ENCODE data around the gene CDH23. TPM values are rescaled to one million over a fixed set of nuclear protein-coding genes. Genes with fewer than 3 reads are reported as not detected.
A peak's percentile ranks its signal among the peaks of the same experiment; 100 is the strongest.
"Not testable (repeated sequence)": the region's sequence is repeated elsewhere in the genome, so short reads cannot be mapped to it uniquely, and the experiment has no call there.

Gene CDH23
- total and polyA plus RNA-seq, 2 donors (not counting 1 experiment from before 2014, with no cell fraction given) = 0.37 to 0.89 TPM

DNA sequence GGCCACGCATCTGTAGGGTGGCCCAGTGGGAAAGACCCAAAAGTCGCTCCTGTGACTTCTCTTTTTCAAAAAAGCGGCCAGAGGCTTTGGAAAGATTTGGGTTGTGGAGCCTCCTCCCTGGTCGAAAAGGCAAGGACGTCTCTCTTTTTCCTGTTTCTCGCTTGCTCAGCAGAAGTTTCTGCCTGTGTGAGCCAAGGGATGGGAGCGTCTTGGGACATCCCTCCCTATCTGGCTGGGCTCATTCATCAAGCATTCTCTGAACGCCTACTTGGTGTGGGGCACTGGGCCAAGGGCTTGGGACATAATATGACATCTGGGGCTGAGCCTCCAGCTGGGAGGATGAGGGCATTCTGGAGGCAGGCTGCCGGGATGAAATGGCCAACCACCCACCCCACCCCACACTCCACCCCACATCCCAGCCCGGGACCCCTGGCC lies 201.9 kb downstream of the CDH23 start:
- Histone ChIP-seq H3K27ac (ENCODE audit: low read length in 2 of 2) (no peak overlapping the region), H3K9ac (ENCODE audit: low read length) (no peak overlapping the region), H3K36me3 (replicated peaks in 1 of 2; ENCODE audit: control extremely low read depth in 1 of 2, control insufficient read depth in 1 of 2, extremely low read depth in 1 of 2, insufficient read depth in 2 of 2, low read length in 1 of 2) (no peaks in the 10 kb centered on the region), H3K27me3 (replicated peaks in 1 of 4; ENCODE audit: control extremely low read depth in 1 of 4, control insufficient read depth in 3 of 4, insufficient read depth in 4 of 4, low read length in 3 of 4) (no peaks in the 10 kb centered on the region), H3K4me3 (ENCODE audit: control extremely low read depth in 1 of 5, extremely low read depth in 1 of 5, insufficient read depth in 1 of 5, low read depth in 2 of 5, low read length in 4 of 5) (no peak overlapping the region), H3K79me2 (ENCODE audit: control insufficient read depth, insufficient read depth, low read length) (no peaks in the 10 kb centered on the region), H3K9me3 (ENCODE audit: control extremely low read depth in 1 of 3, control insufficient read depth in 2 of 3, insufficient read depth in 1 of 3, low read length in 2 of 3) (no peaks in the 10 kb centered on the region), H2AFZ (ENCODE audit: insufficient read depth, low read depth, low read length, poor library complexity, severe bottlenecking) (peak overlapping the region; percentile 62), H3K4me1 (ENCODE audit: control insufficient read depth in 2 of 2, insufficient read depth in 2 of 2, low read length in 2 of 2) (peaks cover 0 to 8% of the 10 kb centered on the region in 2 donors), H4K20me1 (ENCODE audit: control insufficient read depth, insufficient read depth, low read length, poor library complexity, severe bottlenecking) (no peaks in the 10 kb centered on the region), H3K4me2 (replicated peaks; ENCODE audit: low read depth, low read length, poor library complexity, severe bottlenecking) (no peak overlapping the region)
- ChIA-PET CTCF (interaction anchor here (1.0 to 1.5 kb wide), 5 partner anchors 9 to 28 kb away, joined by 3 to 10 read pairs (median 6); no protein-coding TSS in a partner anchor), POLR2A (no interaction called here)
- DNase-seq (no peak), ATAC-seq (ENCODE audit: low read depth) (no peak)
- no peak for TF ChIP-seq EZH2 (IDR thresholded peaks at IDR 0.05; ENCODE audit: borderline replicate concordance, insufficient read depth, low read depth, low read length, poor library complexity, severe bottlenecking)
- TF ChIP-seq, protein P1, sequence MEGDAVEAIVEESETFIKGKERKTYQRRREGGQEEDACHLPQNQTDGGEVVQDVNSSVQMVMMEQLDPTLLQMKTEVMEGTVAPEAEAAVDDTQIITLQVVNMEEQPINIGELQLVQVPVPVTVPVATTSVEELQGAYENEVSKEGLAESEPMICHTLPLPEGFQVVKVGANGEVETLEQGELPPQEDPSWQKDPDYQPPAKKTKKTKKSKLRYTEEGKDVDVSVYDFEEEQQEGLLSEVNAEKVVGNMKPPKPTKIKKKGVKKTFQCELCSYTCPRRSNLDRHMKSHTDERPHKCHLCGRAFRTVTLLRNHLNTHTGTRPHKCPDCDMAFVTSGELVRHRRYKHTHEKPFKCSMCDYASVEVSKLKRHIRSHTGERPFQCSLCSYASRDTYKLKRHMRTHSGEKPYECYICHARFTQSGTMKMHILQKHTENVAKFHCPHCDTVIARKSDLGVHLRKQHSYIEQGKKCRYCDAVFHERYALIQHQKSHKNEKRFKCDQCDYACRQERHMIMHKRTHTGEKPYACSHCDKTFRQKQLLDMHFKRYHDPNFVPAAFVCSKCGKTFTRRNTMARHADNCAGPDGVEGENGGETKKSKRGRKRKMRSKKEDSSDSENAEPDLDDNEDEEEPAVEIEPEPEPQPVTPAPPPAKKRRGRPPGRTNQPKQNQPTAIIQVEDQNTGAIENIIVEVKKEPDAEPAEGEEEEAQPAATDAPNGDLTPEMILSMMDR (IDR thresholded peaks at IDR 0.05) = no peak
- no peaks in the 10 kb centered on the region for H3K9me3 Mint-ChIP-seq (ENCODE audit: insufficient read depth)
- H3K27ac Mint-ChIP-seq = peak overlapping the region; percentile 53
- no peaks in the 10 kb centered on the region for H3K27me3 Mint-ChIP-seq
- intact Hi-C loops (cut with micrococcal nuclease) = no loop called here
- H3K4me3 Mint-ChIP-seq = no peak overlapping the region
- WGBS (ENCODE audit: insufficient coverage) = 79% methylated on average over 6 of the region's 10 CpGs
- peaks cover 9% of the 10 kb centered on the region for H3K4me1 Mint-ChIP-seq

- DNase-seq (no peak), ATAC-seq (ENCODE audit: low read depth) (no peak)
- TF ChIP-seq, protein P1 (IDR thresholded peaks at IDR 0.05) = no peak
- no peak for TF ChIP-seq EZH2 (IDR thresholded peaks at IDR 0.05; ENCODE audit: borderline replicate concordance, insufficient read depth, low read depth, low read length, poor library complexity, severe bottlenecking)
- Histone ChIP-seq H3K4me1 (ENCODE audit: control insufficient read depth in 2 of 2, insufficient read depth in 2 of 2, low read length in 2 of 2) (peaks cover 0 to 8% of the 10 kb centered on the region in 2 donors), H3K27me3 (replicated peaks in 1 of 4; ENCODE audit: control extremely low read depth in 1 of 4, control insufficient read depth in 3 of 4, insufficient read depth in 4 of 4, low read length in 3 of 4) (no peaks in the 10 kb centered on the region), H2AFZ (ENCODE audit: insufficient read depth, low read depth, low read length, poor library complexity, severe bottlenecking) (no peak overlapping the region), H3K36me3 (replicated peaks in 1 of 2; ENCODE audit: control extremely low read depth in 1 of 2, control insufficient read depth in 1 of 2, extremely low read depth in 1 of 2, insufficient read depth in 2 of 2, low read length in 1 of 2) (no peaks in the 10 kb centered on the region), H3K4me2 (replicated peaks; ENCODE audit: low read depth, low read length, poor library complexity, severe bottlenecking) (no peak overlapping the region), H4K20me1 (ENCODE audit: control insufficient read depth, insufficient read depth, low read length, poor library complexity, severe bottlenecking) (no peaks in the 10 kb centered on the region), H3K27ac (ENCODE audit: low read length in 2 of 2) (no peak overlapping the region), H3K9me3 (ENCODE audit: control extremely low read depth in 1 of 3, control insufficient read depth in 2 of 3, insufficient read depth in 1 of 3, low read length in 2 of 3) (no peaks in the 10 kb centered on the region), H3K4me3 (ENCODE audit: control extremely low read depth in 1 of 5, extremely low read depth in 1 of 5, insufficient read depth in 1 of 5, low read depth in 2 of 5, low read length in 4 of 5) (no peak overlapping the region), H3K9ac (ENCODE audit: low read length) (no peak overlapping the region), H3K79me2 (ENCODE audit: control insufficient read depth, insufficient read depth, low read length) (no peaks in the 10 kb centered on the region)
- H3K27me3 Mint-ChIP-seq = no peaks in the 10 kb centered on the region
- intact Hi-C loops (cut with micrococcal nuclease) = no loop called here
- ChIA-PET CTCF (interaction anchor here (1.2 kb wide), 1 partner anchor 30 kb away, joined by 3 read pairs; no protein-coding TSS in a partner anchor), POLR2A (no interaction called here)
- peaks cover 9% of the 10 kb centered on the region for H3K4me1 Mint-ChIP-seq
- no peak overlapping the region for H3K4me3 Mint-ChIP-seq
- no peaks in the 10 kb centered on the region for H3K9me3 Mint-ChIP-seq (ENCODE audit: insufficient read depth)
- H3K27ac Mint-ChIP-seq = no peak overlapping the region
- 90% methylated on average over 2 of the region's 2 CpGs for WGBS (ENCODE audit: insufficient coverage)
Observed at GRCh38 chr10:71599518-71599917, 202.8 kb downstream of the CDH23 start.

GRCh38 chr10:71600242-71600641 lies 203.5 kb downstream of the CDH23 start:
- H3K9me3 Mint-ChIP-seq (ENCODE audit: insufficient read depth); intact Hi-C loops (cut with micrococcal nuclease); H3K36me3 ChIP-seq (replicated peaks in 1 of 2; ENCODE audit: control extremely low read depth in 1 of 2, control insufficient read depth in 1 of 2, extremely low read depth in 1 of 2, insufficient read depth in 2 of 2, low read length in 1 of 2); H3K4me3 ChIP-seq (ENCODE audit: control extremely low read depth in 1 of 5, extremely low read depth in 1 of 5, insufficient read depth in 1 of 5, low read depth in 2 of 5, low read length in 4 of 5); H3K4me3 Mint-ChIP-seq; H3K4me1 ChIP-seq (ENCODE audit: control insufficient read depth in 2 of 2, insufficient read depth in 2 of 2, low read length in 2 of 2); H3K27me3 ChIP-seq (replicated peaks in 1 of 4; ENCODE audit: control extremely low read depth in 1 of 4, control insufficient read depth in 3 of 4, insufficient read depth in 4 of 4, low read length in 3 of 4); H3K9ac ChIP-seq (ENCODE audit: low read length); ATAC-seq (ENCODE audit: low read depth); H3K27ac Mint-ChIP-seq; H3K4me2 ChIP-seq (replicated peaks; ENCODE audit: low read depth, low read length, poor library complexity, severe bottlenecking); H3K4me1 Mint-ChIP-seq; H3K79me2 ChIP-seq (ENCODE audit: control insufficient read depth, insufficient read depth, low read length); DNase-seq; H3K27ac ChIP-seq (ENCODE audit: low read length in 2 of 2); POLR2A ChIA-PET; H2AFZ ChIP-seq (ENCODE audit: insufficient read depth, low read depth, low read length, poor library complexity, severe bottlenecking); H4K20me1 ChIP-seq (ENCODE audit: control insufficient read depth, insufficient read depth, low read length, poor library complexity, severe bottlenecking); H3K9me3 ChIP-seq (ENCODE audit: control extremely low read depth in 1 of 3, control insufficient read depth in 2 of 3, insufficient read depth in 1 of 3, low read length in 2 of 3); H3K27me3 Mint-ChIP-seq: not testable (repeated sequence)
- CTCF ChIA-PET = interaction anchor here (0.6 to 1.2 kb wide), 2 partner anchors 30 to 131 kb away, joined by 3 read pairs; no protein-coding TSS in a partner anchor
- WGBS (ENCODE audit: insufficient coverage) = 92% methylated on average over 4 of the region's 8 CpGs
